Keratinocyte (primary cell): ENCODE measurements around the gene GIT1.

Experiments used
- EZH2 ChIP-seq: IDR thresholded peaks from one replicate; pipeline ENCODE4 v1.6.1; 2012; ENCODE audit warnings: inconsistent platforms, mild to moderate bottlenecking, low read length, moderate library complexity
- TF ChIP-seq, protein P1 (sequence below), 3 experiments: IDR thresholded peaks in 1 of 3; conservative IDR thresholded peaks in 1 of 3; optimal IDR thresholded peaks in 1 of 3; 2 replicates in 2 of 3; 3 replicates in 1 of 3; pipeline versions ENCODE3 to v1.5.1; 2011; ENCODE audit warnings: low read length in 3 of 3, mild to moderate bottlenecking in 3 of 3, moderate library complexity in 2 of 3, control low read depth in 1 of 3, inconsistent platforms in 1 of 3; ENCODE audit not compliant: insufficient read depth in 2 of 3; ENCODE audit errors: extremely low read depth in 1 of 3

DNA sequence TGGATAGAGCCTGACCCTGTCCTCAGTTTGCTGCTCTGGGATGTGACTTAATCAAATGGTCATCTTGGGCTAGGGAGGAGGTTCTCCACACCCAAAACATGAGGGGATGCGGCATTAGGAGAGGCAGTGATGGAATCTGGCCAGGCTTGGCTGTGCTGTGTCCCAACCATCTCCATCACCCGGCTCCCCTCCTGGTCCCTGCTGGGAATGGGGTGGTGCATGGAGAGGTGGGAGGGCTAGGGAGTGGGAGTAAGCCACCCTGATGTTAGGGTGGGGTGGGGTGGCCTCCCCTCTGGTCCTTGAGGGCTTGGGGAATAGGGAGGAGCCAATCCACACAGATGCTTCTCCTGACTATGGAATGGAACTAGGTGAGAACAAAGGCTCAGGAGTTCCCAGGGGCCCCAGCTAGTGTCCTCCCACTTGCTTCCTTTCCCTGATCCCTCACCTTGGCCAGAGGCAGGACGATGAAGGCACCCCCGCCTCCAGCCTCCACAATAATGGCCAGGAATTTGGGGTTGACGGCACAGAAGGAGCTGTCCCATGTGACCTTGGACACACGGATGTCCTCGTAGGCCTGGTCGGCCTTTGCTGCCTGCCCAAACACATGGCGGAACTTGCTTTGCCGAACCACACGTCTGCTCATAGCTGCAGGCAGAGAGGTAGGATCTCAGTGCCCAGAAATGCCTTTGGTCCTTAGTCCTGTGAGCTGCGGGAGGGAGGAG lies 31.5 kb upstream of the GIT1 start:
- TF ChIP-seq, protein P1, sequence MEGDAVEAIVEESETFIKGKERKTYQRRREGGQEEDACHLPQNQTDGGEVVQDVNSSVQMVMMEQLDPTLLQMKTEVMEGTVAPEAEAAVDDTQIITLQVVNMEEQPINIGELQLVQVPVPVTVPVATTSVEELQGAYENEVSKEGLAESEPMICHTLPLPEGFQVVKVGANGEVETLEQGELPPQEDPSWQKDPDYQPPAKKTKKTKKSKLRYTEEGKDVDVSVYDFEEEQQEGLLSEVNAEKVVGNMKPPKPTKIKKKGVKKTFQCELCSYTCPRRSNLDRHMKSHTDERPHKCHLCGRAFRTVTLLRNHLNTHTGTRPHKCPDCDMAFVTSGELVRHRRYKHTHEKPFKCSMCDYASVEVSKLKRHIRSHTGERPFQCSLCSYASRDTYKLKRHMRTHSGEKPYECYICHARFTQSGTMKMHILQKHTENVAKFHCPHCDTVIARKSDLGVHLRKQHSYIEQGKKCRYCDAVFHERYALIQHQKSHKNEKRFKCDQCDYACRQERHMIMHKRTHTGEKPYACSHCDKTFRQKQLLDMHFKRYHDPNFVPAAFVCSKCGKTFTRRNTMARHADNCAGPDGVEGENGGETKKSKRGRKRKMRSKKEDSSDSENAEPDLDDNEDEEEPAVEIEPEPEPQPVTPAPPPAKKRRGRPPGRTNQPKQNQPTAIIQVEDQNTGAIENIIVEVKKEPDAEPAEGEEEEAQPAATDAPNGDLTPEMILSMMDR (optimal IDR thresholded peaks at IDR 0.05 in 1 of 3, IDR thresholded peaks at IDR 0.05 in 1 of 3, conservative IDR thresholded peaks at IDR 0.05 in 1 of 3; ENCODE audit: extremely low read depth in 1 of 3, insufficient read depth in 2 of 3, low read length in 3 of 3) = no peak
- TF ChIP-seq EZH2 = no peak
